Kidney (tissue), 14 donors: Measurements from ENCODE around the gene PHETA1. TPM values are rescaled to one million over a fixed set of nuclear protein-coding genes. Genes with fewer than 3 reads are reported as not detected.

Source experiments
- DNase-seq, 5 donors: peaks; one replicate each; pipeline ENCODE4 v3.0.0-alpha.2; 2013 to 2020
- FAIRE-seq: peaks from 2 replicates; lab custom pipeline; 2012; peaks lifted over from hg19 to GRCh38; lab: Jason Lieb, UNC
- H3K27ac ChIP-seq, 2 donors: one replicate each; pipeline ENCODE4 v1.7.0; 2013; ENCODE audit warnings: low read depth in 2 of 2, low read length in 2 of 2, inconsistent platforms in 1 of 2
- H3K27me3 ChIP-seq: one replicate; pipeline ENCODE4 v1.7.1; 2013; ENCODE audit warnings: low read length, inconsistent platforms; ENCODE audit not compliant: control insufficient read depth, insufficient read depth
- H3K36me3 ChIP-seq, 3 donors: one replicate each; pipeline versions ENCODE4 v1.7.0 to v1.7.1; 2013; ENCODE audit warnings: low read length in 3 of 3, control low read depth in 1 of 3, inconsistent platforms in 1 of 3; ENCODE audit not compliant: insufficient read depth in 3 of 3, control insufficient read depth in 2 of 3
- H3K4me1 ChIP-seq, 3 donors: one replicate each; pipeline versions ENCODE4 v1.7.0 to v1.7.1; 2013; ENCODE audit warnings: low read length in 3 of 3, inconsistent platforms in 1 of 3, low read depth in 1 of 3; ENCODE audit not compliant: control insufficient read depth in 2 of 3, insufficient read depth in 2 of 3
- H3K4me3 ChIP-seq, 3 donors: one replicate each; pipeline versions ENCODE4 v1.7.0 to v1.8.1; 2013; ENCODE audit warnings: low read length in 3 of 3, control low read depth in 1 of 3, inconsistent platforms in 1 of 3
- H3K9ac ChIP-seq, 3 donors: one replicate each; pipeline versions ENCODE4 v1.7.0 to v1.7.1; 2013; ENCODE audit warnings: low read length in 3 of 3, control low read depth in 1 of 3, inconsistent platforms in 1 of 3
- H3K9me3 ChIP-seq, 3 donors: one replicate each; pipeline versions ENCODE4 v1.7.0 to v1.7.1; 2013; ENCODE audit warnings: low read length in 3 of 3, control low read depth in 1 of 3, inconsistent platforms in 1 of 3; ENCODE audit not compliant: control insufficient read depth in 2 of 3, insufficient read depth in 1 of 3
- CTCF ChIP-seq: IDR thresholded peaks from 3 replicates; pipeline ENCODE4 v1.5.1; 2012; ENCODE audit warnings: mild to moderate bottlenecking, moderate library complexity, borderline replicate concordance; ENCODE audit not compliant: insufficient read depth; ENCODE audit errors: extremely low read depth
- intact Hi-C: fragments of 100-400 bp; cut with DNase I; formaldehyde crosslinking; loops from one replicate; pipeline ENCODE4 v1.11.1; 2022
- polyA plus RNA-seq: library from polyadenylated mRNA; stranded (reverse); fragments of 350-450 nt; fragmentation: Illumina TruSeq; extraction: RNeasy Lipid Tissue Mini Kit (QIAGEN cat#74804); gene quantifications from one replicate; pipeline ENCODE4 v1.2.3, GENCODE V29; 2014; ENCODE audit warnings: low read depth, low replicate concordance; ENCODE audit not compliant: insufficient read depth
- total RNA-seq: library from RNA; stranded (reverse); fragmentation: NEBNext Ultra II Directional; extraction: Animal tissue kit (Norgen Biotek cat#: 25700); gene quantifications from one replicate; pipeline ENCODE4 v1.2.1, GENCODE V29; 2021
- donor health status: control.
- donor health status: control.
- donor health status: control.
- donor health status: control.
- donor health status: control.
- donor health status: DM: yes; HTN: yes; CAD: no.
- donor health status: Normal renal cell carcinoma (clear cell type).

Gene PHETA1
- total and polyA plus RNA-seq, 2 donors from 2014 or later = 6.3 to 19.0 TPM

- H3K27me3 ChIP-seq = no peaks in the 10 kb centered on the region
- FAIRE-seq = no peak
- intact Hi-C loops = no loop called here
Observed at GRCh38 chr12:111349101-111349747, 19.7 kb downstream of the PHETA1 start.

GRCh38 chr12:111347891-111348644 lies 20.8 kb downstream of the PHETA1 start:
- Histone ChIP-seq H3K27me3 (no peaks in the 10 kb centered on the region), H3K4me3 (no peak overlapping the region), H3K9ac (no peak overlapping the region), H3K27ac (no peak overlapping the region), H3K9me3 (peaks cover 0 to 13% (median 0%) of the 10 kb centered on the region in 3 donors), H3K36me3 (no peaks in the 10 kb centered on the region), H3K4me1 (no peaks in the 10 kb centered on the region)
- DNase-seq (no peak), FAIRE-seq (no peak)
- intact Hi-C loops = no loop called here
- no peak for TF ChIP-seq CTCF

More at GRCh38 chr12:111349101-111349747, 19.7 kb downstream of the PHETA1 start:
- Histone ChIP-seq H3K36me3 (no peaks in the 10 kb centered on the region), H3K9me3 (peaks cover 0 to 13% (median 0%) of the 10 kb centered on the region in 3 donors), H3K27ac (no peak overlapping the region), H3K9ac (no peak overlapping the region), H3K4me3 (no peak overlapping the region), H3K4me1 (no peaks in the 10 kb centered on the region)
- TF ChIP-seq CTCF = no peak
- DNase-seq = no peak

GRCh38 chr12:111344254-111344875 lies 24.5 kb downstream of the PHETA1 start:
- DNase-seq = no peak
- Histone ChIP-seq H3K9me3 (peaks cover 0 to 12% (median 0%) of the 10 kb centered on the region in 3 donors), H3K27ac (no peak overlapping the region), H3K27me3 (no peaks in the 10 kb centered on the region), H3K9ac (no peak overlapping the region), H3K4me3 (no peak overlapping the region), H3K4me1 (no peaks in the 10 kb centered on the region), H3K36me3 (no peaks in the 10 kb centered on the region)
- intact Hi-C loops = no loop called here
- FAIRE-seq = no peak
- TF ChIP-seq CTCF = no peak
